ENCODE data around the gene KHNYN.
A peak's percentile ranks its signal among the peaks of the same experiment; 100 is the strongest.

KHNYN gene

GRCh38 chr14:24409956-24410355, 19.8 kb upstream of the KHNYN start:
- TF ChIP-seq PAX5 (IDR thresholded peaks at IDR 0.05; ENCODE audit: insufficient read depth, low read length, severe bottlenecking) (no peak), TAF1 (IDR thresholded peaks at IDR 0.05; ENCODE audit: low read depth, low read length) (no peak), POLR2A (IDR thresholded peaks at IDR 0.05; ENCODE audit: low read depth, low read length) (no peak), POLR2AphosphoS5 (IDR thresholded peaks at IDR 0.05; ENCODE audit: low read depth, low read length) (no peak), POU2F2 (IDR thresholded peaks at IDR 0.05; ENCODE audit: low read depth, low read length) (no peak), SPI1 (IDR thresholded peaks at IDR 0.05; ENCODE audit: low read depth, low read length) (no peak)
- DNase-seq (ENCODE audit: insufficient read length, low spot score) (no peak), FAIRE-seq (no peak)

- TF ChIP-seq POLR2AphosphoS5 (IDR thresholded peaks at IDR 0.05; ENCODE audit: low read depth, low read length) (no peak), POU2F2 (IDR thresholded peaks at IDR 0.05; ENCODE audit: low read depth, low read length) (no peak), PAX5 (IDR thresholded peaks at IDR 0.05; ENCODE audit: insufficient read depth, low read length, severe bottlenecking) (no peak), TAF1 (IDR thresholded peaks at IDR 0.05; ENCODE audit: low read depth, low read length) (no peak)
- FAIRE-seq (peak; percentile 62), DNase-seq (ENCODE audit: insufficient read length, low spot score) (peak; percentile 51)
Measured at GRCh38 chr14:24411443-24412389, 18.0 kb upstream of the KHNYN start.

GRCh38 chr14:24414077-24414476, 15.7 kb upstream of the KHNYN start:
- DNase-seq (ENCODE audit: insufficient read length, low spot score) (no peak), FAIRE-seq (no peak)
- TF ChIP-seq SPI1 (IDR thresholded peaks at IDR 0.05; ENCODE audit: low read depth, low read length) (no peak), POLR2A (IDR thresholded peaks at IDR 0.05; ENCODE audit: low read depth, low read length) (no peak), TAF1 (IDR thresholded peaks at IDR 0.05; ENCODE audit: low read depth, low read length) (no peak)

GRCh38 chr14:24414732-24415420, 14.9 kb upstream of the KHNYN start:
- FAIRE-seq, result no peak
- TF ChIP-seq POU2F2 (IDR thresholded peaks at IDR 0.05; ENCODE audit: low read depth, low read length) (no peak), POLR2AphosphoS5 (IDR thresholded peaks at IDR 0.05; ENCODE audit: low read depth, low read length) (no peak), POLR2A (IDR thresholded peaks at IDR 0.05; ENCODE audit: low read depth, low read length) (no peak), SPI1 (IDR thresholded peaks at IDR 0.05; ENCODE audit: low read depth, low read length) (no peak), TAF1 (IDR thresholded peaks at IDR 0.05; ENCODE audit: low read depth, low read length) (no peak), PAX5 (IDR thresholded peaks at IDR 0.05; ENCODE audit: insufficient read depth, low read length, severe bottlenecking) (no peak)
- DNase-seq (ENCODE audit: insufficient read length, low spot score), result no peak

GRCh38 chr14:24415421-24416253, 14.1 kb upstream of the KHNYN start:
- TF ChIP-seq PAX5 (IDR thresholded peaks at IDR 0.05; ENCODE audit: insufficient read depth, low read length, severe bottlenecking), result no peak
- TF ChIP-seq SPI1 (IDR thresholded peaks at IDR 0.05; ENCODE audit: low read depth, low read length), result no peak
- no peak for TF ChIP-seq POU2F2 (IDR thresholded peaks at IDR 0.05; ENCODE audit: low read depth, low read length)
- no peak for TF ChIP-seq POLR2A (IDR thresholded peaks at IDR 0.05; ENCODE audit: low read depth, low read length)
- TF ChIP-seq TAF1 (IDR thresholded peaks at IDR 0.05; ENCODE audit: low read depth, low read length), result no peak
- no peak for TF ChIP-seq POLR2AphosphoS5 (IDR thresholded peaks at IDR 0.05; ENCODE audit: low read depth, low read length)
- DNase-seq (ENCODE audit: insufficient read length, low spot score), result no peak
- FAIRE-seq, result no peak

GRCh38 chr14:24416254-24416931, 13.4 kb upstream of the KHNYN start:
- TF ChIP-seq TAF1 (IDR thresholded peaks at IDR 0.05; ENCODE audit: low read depth, low read length) (no peak), SPI1 (IDR thresholded peaks at IDR 0.05; ENCODE audit: low read depth, low read length) (no peak), PAX5 (IDR thresholded peaks at IDR 0.05; ENCODE audit: insufficient read depth, low read length, severe bottlenecking) (no peak), POLR2AphosphoS5 (IDR thresholded peaks at IDR 0.05; ENCODE audit: low read depth, low read length) (no peak), POU2F2 (IDR thresholded peaks at IDR 0.05; ENCODE audit: low read depth, low read length) (no peak), POLR2A (IDR thresholded peaks at IDR 0.05; ENCODE audit: low read depth, low read length) (no peak)
- FAIRE-seq (no peak), DNase-seq (ENCODE audit: insufficient read length, low spot score) (no peak)

GRCh38 chr14:24416932-24417619, 12.7 kb upstream of the KHNYN start:
- DNase-seq (ENCODE audit: insufficient read length, low spot score) (no peak), FAIRE-seq (no peak)
- no peak for TF ChIP-seq POU2F2 (IDR thresholded peaks at IDR 0.05; ENCODE audit: low read depth, low read length)
- no peak for TF ChIP-seq TAF1 (IDR thresholded peaks at IDR 0.05; ENCODE audit: low read depth, low read length)
- no peak for TF ChIP-seq SPI1 (IDR thresholded peaks at IDR 0.05; ENCODE audit: low read depth, low read length)
- no peak for TF ChIP-seq POLR2AphosphoS5 (IDR thresholded peaks at IDR 0.05; ENCODE audit: low read depth, low read length)
- TF ChIP-seq PAX5 (IDR thresholded peaks at IDR 0.05; ENCODE audit: insufficient read depth, low read length, severe bottlenecking), result no peak
- no peak for TF ChIP-seq POLR2A (IDR thresholded peaks at IDR 0.05; ENCODE audit: low read depth, low read length)

GRCh38 chr14:24417832-24418491, 11.8 kb upstream of the KHNYN start:
- TF ChIP-seq TAF1 (IDR thresholded peaks at IDR 0.05; ENCODE audit: low read depth, low read length) (no peak), POLR2AphosphoS5 (IDR thresholded peaks at IDR 0.05; ENCODE audit: low read depth, low read length) (no peak), POU2F2 (IDR thresholded peaks at IDR 0.05; ENCODE audit: low read depth, low read length) (no peak), POLR2A (IDR thresholded peaks at IDR 0.05; ENCODE audit: low read depth, low read length) (no peak), SPI1 (IDR thresholded peaks at IDR 0.05; ENCODE audit: low read depth, low read length) (no peak), PAX5 (IDR thresholded peaks at IDR 0.05; ENCODE audit: insufficient read depth, low read length, severe bottlenecking) (no peak)
- FAIRE-seq (no peak), DNase-seq (ENCODE audit: insufficient read length, low spot score) (no peak)
